Activated naive CD4-positive, alpha-beta T cell treated with anti-CD3 and anti-CD28 coated beads, Interleukin-2, amount 10 ng/mL, durations not matched to agents 7 days and 5 days (primary cell): ENCODE data around the gene RAD51B.
A peak's percentile ranks its signal among the peaks of the same experiment; 100 is the strongest.

Experiments
- CTCF ChIA-PET: fragments of 350-600 bp; sonication (Branson Sonifier 250); formaldehyde crosslinking; loops from one replicate; lab custom pipeline; 2021; ENCODE audit warnings: antibody characterized with exemption; lab: Charles Lee
- DNase-seq: peaks from one replicate; pipeline ENCODE4 v3.0.0-alpha.2; 2020
- H3K27ac Mint-ChIP-seq: one replicate; pipeline ENCODE4 v1.8.0; 2021; ENCODE audit warnings: mild to moderate bottlenecking, moderate library complexity, mixed read lengths
- H3K27me3 Mint-ChIP-seq: one replicate; pipeline ENCODE4 v1.8.0; 2021; ENCODE audit warnings: mild to moderate bottlenecking, mixed read lengths
- H3K36me3 Mint-ChIP-seq: one replicate; pipeline ENCODE4 v1.8.0; 2021; ENCODE audit warnings: mixed read lengths
- H3K4me1 Mint-ChIP-seq: one replicate; pipeline ENCODE4 v1.8.0; 2021; ENCODE audit warnings: mixed read lengths
- H3K4me3 Mint-ChIP-seq: one replicate; pipeline ENCODE4 v1.8.0; 2021; ENCODE audit warnings: mild to moderate bottlenecking, moderate library complexity, mixed read lengths
- H3K9me3 Mint-ChIP-seq: one replicate; pipeline ENCODE4 v1.8.0; 2021; ENCODE audit warnings: mixed read lengths

RAD51B gene

DNA sequence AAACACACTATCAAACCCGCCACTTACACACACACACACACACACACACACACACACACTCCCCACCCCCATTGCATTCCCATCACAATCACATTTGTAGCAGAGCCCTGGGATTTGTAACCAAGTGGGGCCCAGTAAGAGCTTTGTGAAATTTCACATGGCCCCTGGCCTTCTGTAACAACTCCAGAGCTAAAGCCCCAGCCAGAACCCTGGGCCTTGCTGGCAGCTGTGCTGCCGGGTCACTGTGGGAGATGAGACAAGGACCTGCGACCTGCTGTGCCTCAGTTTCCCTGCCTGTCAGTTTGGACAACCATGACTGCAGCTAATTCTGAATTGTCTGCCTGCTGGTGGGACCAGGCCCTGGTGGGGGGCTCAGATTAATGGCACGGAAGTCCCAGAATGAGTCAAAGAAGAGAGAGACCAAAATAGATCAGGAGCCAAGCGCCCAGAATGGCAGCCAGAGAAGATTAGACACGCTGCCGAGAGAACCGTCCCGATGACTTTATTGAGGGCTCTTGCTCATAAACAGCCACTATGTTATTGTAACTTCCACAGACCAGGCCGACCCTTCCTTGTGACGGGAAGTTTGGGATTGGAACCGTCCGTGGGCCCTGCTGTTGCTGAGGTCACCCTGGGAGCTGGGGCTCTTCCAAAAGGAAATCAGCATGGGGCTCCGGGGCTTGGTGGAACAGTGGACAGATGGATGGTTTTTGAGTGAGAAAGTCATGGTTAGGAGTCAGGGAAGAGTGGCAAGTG lies 850.2 kb downstream of the RAD51B start:
- peak; percentile 7 for DNase-seq
- Mint-ChIP-seq H3K27ac (no peak overlapping the region), H3K4me3 (no peak overlapping the region), H3K9me3 (no peaks in the 10 kb centered on the region), H3K4me1 (peaks cover 7% of the 10 kb centered on the region), H3K27me3 (no peaks in the 10 kb centered on the region), H3K36me3 (no peaks in the 10 kb centered on the region)
- CTCF ChIA-PET: no interaction called here

DNA sequence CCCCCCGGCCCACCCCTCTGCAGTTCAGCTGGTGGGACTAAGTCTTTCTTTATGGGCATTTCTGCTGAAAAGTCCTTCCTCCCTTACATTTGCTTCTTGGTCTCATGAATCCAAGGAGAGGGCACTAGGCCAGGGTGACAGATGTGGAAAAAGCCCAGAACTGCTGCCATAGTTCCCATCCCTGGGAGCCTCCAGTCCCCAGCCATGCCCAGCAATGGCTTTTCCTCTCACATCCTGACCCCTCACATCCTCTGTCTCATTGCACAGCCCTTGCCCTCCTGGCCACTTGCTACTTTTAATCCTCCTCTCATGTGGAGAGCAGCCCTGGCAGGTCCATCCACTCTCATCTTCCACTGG lies 850.8 kb downstream of the RAD51B start:
- Mint-ChIP-seq H3K27ac (no peak overlapping the region), H3K4me1 (peaks cover 6% of the 10 kb centered on the region), H3K36me3 (no peaks in the 10 kb centered on the region), H3K9me3 (no peaks in the 10 kb centered on the region), H3K27me3 (no peaks in the 10 kb centered on the region), H3K4me3 (no peak overlapping the region)
- DNase-seq: peak; percentile 14
- CTCF ChIA-PET: no interaction called here

GRCh38 chr14:68671909-68672308 lies 852.3 kb downstream of the RAD51B start:
- no peaks in the 10 kb centered on the region for H3K4me1 Mint-ChIP-seq

DNA sequence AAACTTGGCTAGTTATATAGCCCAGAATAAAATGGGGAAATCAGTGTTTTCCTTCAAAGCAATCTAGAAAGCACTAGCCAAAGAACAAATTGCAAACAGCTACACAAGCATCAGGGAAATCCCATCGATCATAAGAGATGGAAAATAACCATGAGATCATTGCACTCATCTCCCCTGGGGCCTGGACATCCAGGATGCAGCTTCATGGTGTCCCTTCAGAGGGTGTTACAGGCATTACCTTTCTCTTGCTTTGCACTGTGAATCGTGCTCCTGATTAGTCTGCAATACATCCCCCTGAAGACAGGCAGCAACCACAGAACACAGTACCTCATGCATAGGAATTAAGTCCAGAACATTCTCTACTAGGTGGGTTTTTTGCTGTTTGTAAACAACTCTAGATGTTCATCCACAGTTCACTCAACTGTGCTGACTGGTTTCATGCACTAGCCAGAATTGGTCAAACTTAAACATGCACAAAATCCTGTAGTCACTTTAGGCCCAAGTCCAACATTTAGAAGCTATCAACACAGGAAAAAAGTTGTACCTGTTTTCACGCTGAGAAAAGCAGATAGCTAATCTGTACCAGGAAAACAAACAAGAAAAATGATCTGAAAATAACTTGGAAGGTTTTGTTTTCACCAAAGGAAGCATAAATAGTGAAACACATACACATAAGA lies 853.2 kb downstream of the RAD51B start:
- H3K36me3 Mint-ChIP-seq: no peaks in the 10 kb centered on the region
- no peak for DNase-seq
- no peak overlapping the region for H3K27ac Mint-ChIP-seq
- CTCF ChIA-PET: no interaction called here
- H3K9me3 Mint-ChIP-seq: no peaks in the 10 kb centered on the region
- no peak overlapping the region for H3K4me3 Mint-ChIP-seq
- H3K4me1 Mint-ChIP-seq: no peaks in the 10 kb centered on the region
- no peaks in the 10 kb centered on the region for H3K27me3 Mint-ChIP-seq

More at GRCh38 chr14:68671909-68672308, 852.3 kb downstream of the RAD51B start:
- Mint-ChIP-seq H3K9me3 (no peaks in the 10 kb centered on the region), H3K27ac (no peak overlapping the region), H3K27me3 (no peaks in the 10 kb centered on the region), H3K36me3 (no peaks in the 10 kb centered on the region), H3K4me3 (no peak overlapping the region)
- peak; percentile 0 for DNase-seq
- CTCF ChIA-PET: no interaction called here

DNA sequence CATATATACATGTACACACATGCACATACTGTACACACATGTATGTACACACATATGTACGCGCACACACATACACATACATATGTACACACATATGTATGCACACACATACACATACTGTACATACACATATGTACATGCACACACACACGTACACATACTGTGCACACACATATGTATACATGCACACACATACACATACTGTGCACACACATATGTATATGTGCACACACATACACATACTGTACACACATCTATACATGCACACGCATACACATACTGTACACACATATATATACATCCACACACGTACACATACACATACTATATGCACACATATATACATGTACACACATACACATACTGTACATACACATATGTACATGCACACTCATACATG lies 853.9 kb downstream of the RAD51B start:
- H3K27ac Mint-ChIP-seq: no peak overlapping the region

DNA sequence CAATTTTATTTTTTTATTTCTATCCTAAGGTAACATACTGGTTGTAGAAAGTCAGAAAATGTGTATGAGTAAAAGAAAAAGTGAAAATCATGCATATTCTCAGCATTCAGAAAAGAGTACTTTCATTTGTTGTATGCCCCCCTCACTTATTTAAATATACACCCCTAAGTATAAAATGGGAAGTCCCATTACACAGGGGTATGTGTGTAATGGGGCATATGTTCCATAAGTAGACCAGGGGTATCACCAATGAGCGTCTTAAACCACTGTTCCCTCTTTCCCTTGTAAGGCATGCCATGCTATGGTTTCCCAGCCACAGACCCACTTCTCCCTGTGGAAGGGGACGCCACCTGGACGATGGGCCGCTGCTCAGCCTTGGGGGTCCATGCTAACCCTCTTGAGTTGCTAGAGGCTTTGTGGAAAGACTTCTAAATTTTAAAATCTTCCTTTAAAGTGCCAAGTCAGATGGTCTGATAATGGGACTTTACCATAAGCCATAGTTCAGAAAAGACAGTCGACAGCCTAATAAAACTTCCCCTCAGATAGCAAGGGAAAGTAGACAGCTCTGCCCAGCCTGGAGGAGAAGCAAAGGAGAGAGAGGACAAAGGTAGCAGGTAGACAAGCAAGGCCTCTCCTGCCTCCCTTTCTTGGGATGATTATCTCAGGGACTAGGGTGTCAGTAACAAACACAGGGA lies 855.1 kb downstream of the RAD51B start:
- Mint-ChIP-seq H3K27me3 (no peaks in the 10 kb centered on the region), H3K4me1 (no peaks in the 10 kb centered on the region), H3K9me3 (no peaks in the 10 kb centered on the region), H3K27ac (no peak overlapping the region), H3K36me3 (no peaks in the 10 kb centered on the region), H3K4me3 (no peak overlapping the region)
- CTCF ChIA-PET: no interaction called here
- peak; percentile 7 for DNase-seq

More for the DNA sequence above, 853.9 kb downstream of the RAD51B start:
- H3K4me3 Mint-ChIP-seq: no peak overlapping the region
- DNase-seq: no peak
- H3K27me3 Mint-ChIP-seq: no peaks in the 10 kb centered on the region
- H3K4me1 Mint-ChIP-seq: no peaks in the 10 kb centered on the region
- CTCF ChIA-PET: no interaction called here
- H3K36me3 Mint-ChIP-seq: no peaks in the 10 kb centered on the region
- H3K9me3 Mint-ChIP-seq: no peaks in the 10 kb centered on the region

GRCh38 chr14:68675233-68675577 lies 855.6 kb downstream of the RAD51B start:
- Mint-ChIP-seq H3K27me3 (no peaks in the 10 kb centered on the region), H3K4me3 (no peak overlapping the region), H3K4me1 (no peaks in the 10 kb centered on the region), H3K36me3 (no peaks in the 10 kb centered on the region), H3K9me3 (no peaks in the 10 kb centered on the region), H3K27ac (peak overlapping the region; percentile 8)
- CTCF ChIA-PET: no interaction called here
- DNase-seq: no peak

DNA sequence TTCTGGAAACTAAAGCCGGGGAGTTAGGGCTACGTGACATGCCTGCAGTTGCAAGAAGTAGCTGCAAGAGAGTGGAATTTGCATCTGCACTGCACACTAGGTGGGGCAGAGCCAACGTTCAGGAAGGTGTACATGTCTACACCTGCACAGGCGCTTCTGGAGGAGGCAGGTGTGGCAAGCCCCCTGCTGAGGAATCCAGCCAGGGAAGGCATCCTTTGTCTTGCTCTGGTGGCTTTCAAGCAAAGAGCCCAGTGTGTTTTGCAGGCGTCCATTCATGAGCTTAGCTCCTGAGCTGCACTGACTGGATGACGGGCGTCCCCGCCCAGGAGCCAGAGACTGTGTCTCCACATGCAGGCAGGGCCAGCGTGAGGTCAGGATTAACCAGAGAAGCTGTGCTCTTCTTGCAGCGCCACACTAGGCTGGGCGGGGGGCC lies 856.9 kb downstream of the RAD51B start:
- H3K9me3 Mint-ChIP-seq: no peaks in the 10 kb centered on the region
- no peaks in the 10 kb centered on the region for H3K27me3 Mint-ChIP-seq
- no peak overlapping the region for H3K27ac Mint-ChIP-seq
- CTCF ChIA-PET: interaction anchor here (0.6 to 1.0 kb wide), 2 partner anchors 9 to 112 kb away, joined by 3 to 4 read pairs; no protein-coding TSS in a partner anchor
- DNase-seq: no peak
- H3K4me1 Mint-ChIP-seq: peaks cover 4% of the 10 kb centered on the region
- no peaks in the 10 kb centered on the region for H3K36me3 Mint-ChIP-seq
- H3K4me3 Mint-ChIP-seq: no peak overlapping the region

DNA sequence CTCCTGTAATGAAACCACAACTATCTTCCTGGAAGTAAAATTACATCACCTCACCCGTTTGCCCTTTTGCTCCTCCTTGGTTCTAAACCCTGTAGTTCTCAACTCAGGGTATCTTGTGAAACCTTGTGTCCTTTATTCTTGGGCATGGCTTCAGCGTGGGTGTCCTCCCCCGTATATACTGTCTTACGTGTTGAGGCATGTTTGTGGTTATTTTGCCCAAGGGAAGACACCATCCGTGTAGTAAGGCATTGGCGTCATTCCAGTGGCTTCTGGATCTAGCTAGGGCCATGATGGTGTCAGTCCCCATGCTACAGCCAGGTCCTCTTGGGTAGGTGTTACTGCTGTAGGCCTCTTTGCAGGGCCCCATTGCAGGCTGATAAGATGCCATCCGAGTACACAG lies 857.9 kb downstream of the RAD51B start:
- no peak overlapping the region for H3K4me3 Mint-ChIP-seq
- no peaks in the 10 kb centered on the region for H3K9me3 Mint-ChIP-seq
- no peaks in the 10 kb centered on the region for H3K36me3 Mint-ChIP-seq
- peak; percentile 14 for DNase-seq
- CTCF ChIA-PET: interaction anchor here (1.0 kb wide), 1 partner anchor 8 kb away, joined by 3 read pairs; no protein-coding TSS in a partner anchor
- H3K27me3 Mint-ChIP-seq: no peaks in the 10 kb centered on the region
- peaks cover 14% of the 10 kb centered on the region for H3K4me1 Mint-ChIP-seq
- H3K27ac Mint-ChIP-seq: no peak overlapping the region

GRCh38 chr14:68677901-68678300 lies 858.3 kb downstream of the RAD51B start:
- H3K4me1 Mint-ChIP-seq: peaks cover 18% of the 10 kb centered on the region
- H3K36me3 Mint-ChIP-seq: no peaks in the 10 kb centered on the region
- H3K27ac Mint-ChIP-seq: no peak overlapping the region
- CTCF ChIA-PET: no interaction called here
- H3K4me3 Mint-ChIP-seq: no peak overlapping the region
- no peak for DNase-seq
- no peaks in the 10 kb centered on the region for H3K27me3 Mint-ChIP-seq
- H3K9me3 Mint-ChIP-seq: no peaks in the 10 kb centered on the region

DNA sequence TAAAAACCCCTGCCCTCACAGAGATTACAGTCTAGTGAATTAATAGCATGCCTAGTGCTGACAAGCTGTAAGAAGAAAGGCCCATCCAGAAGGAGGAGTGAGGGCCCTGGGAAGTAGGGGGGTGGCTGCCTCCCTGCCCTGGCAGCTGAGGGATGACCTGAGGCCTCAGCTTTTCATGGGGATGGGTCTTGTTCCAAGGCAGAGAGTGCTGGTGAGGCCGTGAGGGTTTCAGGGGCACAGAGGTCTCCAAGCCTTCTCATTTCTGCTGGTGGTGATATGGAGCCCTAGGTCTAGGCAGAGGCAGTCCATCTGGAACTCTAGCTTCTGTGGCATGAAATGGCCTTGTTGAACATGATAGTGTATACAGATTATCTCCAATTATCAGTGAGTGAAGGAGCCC lies 858.9 kb downstream of the RAD51B start:
- CTCF ChIA-PET: no interaction called here
- Mint-ChIP-seq H3K9me3 (no peaks in the 10 kb centered on the region), H3K4me3 (no peak overlapping the region), H3K27ac (no peak overlapping the region), H3K27me3 (no peaks in the 10 kb centered on the region), H3K36me3 (no peaks in the 10 kb centered on the region), H3K4me1 (peaks cover 23% of the 10 kb centered on the region)
- DNase-seq: peak; percentile 14

- Mint-ChIP-seq H3K36me3 (no peaks in the 10 kb centered on the region), H3K4me3 (no peak overlapping the region), H3K27ac (no peak overlapping the region), H3K9me3 (no peaks in the 10 kb centered on the region), H3K27me3 (no peaks in the 10 kb centered on the region), H3K4me1 (peaks cover 32% of the 10 kb centered on the region)
- CTCF ChIA-PET: interaction anchor here (1.0 kb wide), 1 partner anchor 23 kb away, joined by 3 read pairs; no protein-coding TSS in a partner anchor
- DNase-seq: peak; percentile 5
Measured at GRCh38 chr14:68679301-68679700, 859.7 kb downstream of the RAD51B start.

DNA sequence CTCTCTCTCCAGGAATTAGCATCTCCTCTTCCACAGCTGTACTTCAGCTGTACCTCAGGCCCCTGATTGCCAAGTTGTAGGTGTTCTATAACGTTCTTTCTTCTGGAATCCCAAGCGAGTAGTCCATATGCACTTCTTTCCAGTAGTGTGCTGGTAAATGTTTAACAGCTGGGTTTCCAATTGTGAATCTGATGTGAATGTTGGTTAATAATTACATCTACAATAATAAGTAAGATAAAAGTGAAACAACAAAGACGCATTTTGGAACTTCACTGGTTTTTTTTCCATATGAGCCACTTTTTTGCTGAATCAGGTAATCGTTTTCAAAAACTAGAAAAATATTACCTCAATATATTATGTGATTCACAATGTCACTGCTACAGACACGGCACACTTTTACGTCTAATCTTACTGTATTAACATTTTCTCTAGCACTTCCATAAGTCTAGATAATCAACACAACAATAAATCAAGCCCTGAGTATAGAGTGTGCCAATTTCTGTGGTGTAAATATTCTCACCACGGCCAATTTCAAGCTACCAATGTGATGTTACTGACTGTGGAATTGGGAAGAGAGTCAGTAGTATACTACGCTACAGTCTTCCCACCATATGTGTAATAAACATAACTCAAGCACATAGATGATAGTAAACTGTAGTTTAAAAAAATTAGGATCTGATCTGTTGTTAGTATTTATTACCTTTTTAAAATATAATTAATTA lies 860.3 kb downstream of the RAD51B start:
- H3K9me3 Mint-ChIP-seq: no peaks in the 10 kb centered on the region
- no peaks in the 10 kb centered on the region for H3K36me3 Mint-ChIP-seq
- no peaks in the 10 kb centered on the region for H3K27me3 Mint-ChIP-seq
- CTCF ChIA-PET: interaction anchor here (0.8 to 1.0 kb wide), 2 partner anchors 16 to 22 kb away, joined by 3 to 4 read pairs; no protein-coding TSS in a partner anchor
- peaks cover 38% of the 10 kb centered on the region for H3K4me1 Mint-ChIP-seq
- H3K27ac Mint-ChIP-seq: peak overlapping the region; percentile 2
- no peak overlapping the region for H3K4me3 Mint-ChIP-seq
- no peak for DNase-seq

DNA sequence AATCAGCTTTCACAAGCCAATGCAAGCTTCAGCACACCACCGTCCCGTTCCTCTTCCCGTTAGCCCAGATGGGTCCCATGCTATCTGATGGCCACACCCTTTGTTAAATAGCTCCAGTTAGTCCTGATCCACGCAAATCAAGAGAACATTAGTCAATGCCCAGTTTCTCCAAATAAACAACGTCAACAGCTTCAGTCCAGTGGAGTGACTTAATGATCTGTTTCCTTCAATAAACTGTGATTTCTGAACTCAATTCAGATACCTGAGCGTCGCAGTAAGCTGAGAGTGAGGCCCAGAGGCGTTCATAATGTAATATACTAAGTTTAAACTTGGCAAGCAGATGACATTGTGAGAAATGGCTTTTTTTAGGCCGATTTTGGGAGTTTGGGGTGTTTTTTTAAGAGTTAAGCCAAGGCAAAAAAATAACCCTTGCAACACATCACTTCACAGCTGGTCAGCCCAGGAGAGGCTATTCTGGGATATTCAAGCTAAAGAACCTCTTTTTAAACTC lies 861.0 kb downstream of the RAD51B start:
- Mint-ChIP-seq H3K27me3 (no peaks in the 10 kb centered on the region), H3K4me3 (no peak overlapping the region), H3K4me1 (peaks cover 45% of the 10 kb centered on the region), H3K27ac (no peak overlapping the region), H3K9me3 (no peaks in the 10 kb centered on the region), H3K36me3 (no peaks in the 10 kb centered on the region)
- DNase-seq: no peak
- CTCF ChIA-PET: interaction anchor here (0.8 to 1.0 kb wide), 2 partner anchors 16 to 21 kb away, joined by 3 to 4 read pairs; no protein-coding TSS in a partner anchor
